Measurements from ENCODE around the gene XRCC5.

Gene XRCC5

GRCh38 chr2:216235462-216235861, 126.3 kb downstream of the XRCC5 start (continued):
- TF ChIP-seq PRDM2 (tag by site-specific recombination; IDR thresholded peaks at IDR 0.05; ENCODE audit: borderline replicate concordance) (no peak), ZFHX2 (tag by site-specific recombination; conservative IDR thresholded peaks at IDR 0.05) (no peak), TRIM28 (IDR thresholded peaks at IDR 0.05; ENCODE audit: borderline replicate concordance, low read length) (no peak), ZNF529 (tag by site-specific recombination; IDR thresholded peaks at IDR 0.05; ENCODE audit: insufficient replicate concordance) (no peak)

GRCh38 chr2:216235896-216236295, 126.7 kb downstream of the XRCC5 start:
- CTCF ChIA-PET, result no interaction called here
- Histone ChIP-seq H3K36me3 (ENCODE audit: control insufficient read depth in 2 of 2, insufficient read depth in 1 of 2, low read length in 2 of 2) (no peaks in the 10 kb centered on the region), H3K4me3 (ENCODE audit: low read depth, low read length) (no peak overlapping the region), H3K9me3 (ENCODE audit: control insufficient read depth, insufficient read depth, low read depth, low read length) (no peaks in the 10 kb centered on the region), H3K4me1 (ENCODE audit: control insufficient read depth, insufficient read depth, low read length) (no peaks in the 10 kb centered on the region), H3K27ac (ENCODE audit: extremely low read depth, low read depth, low read length) (no peak overlapping the region)
- TF ChIP-seq ZNF768 (tag by site-specific recombination; IDR thresholded peaks at IDR 0.05), result no peak
- POLR2A ChIA-PET, result no interaction called here

DNA sequence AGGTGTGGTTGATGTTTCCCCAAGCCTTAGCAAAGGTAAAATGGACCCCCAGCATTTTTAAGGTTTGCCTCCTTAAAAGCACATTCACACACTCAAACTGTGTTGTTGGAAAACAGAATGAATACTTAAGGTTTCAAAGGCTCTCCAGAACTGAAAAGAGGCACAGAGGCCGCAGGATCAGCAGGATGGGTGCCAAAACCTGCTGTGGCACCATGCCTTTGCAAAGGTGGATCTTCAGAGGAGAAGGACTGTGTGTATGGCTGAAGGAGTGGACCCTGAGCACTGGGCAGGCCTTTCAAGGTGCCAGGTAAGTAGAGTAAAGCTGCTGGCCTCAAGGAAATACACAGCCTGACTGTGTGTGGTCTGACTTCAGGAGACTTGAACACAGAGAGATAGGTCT, 127.3 kb downstream of the XRCC5 start:
- ChIA-PET POLR2A (no interaction called here), CTCF (no interaction called here)
- Histone ChIP-seq H3K36me3 (ENCODE audit: control insufficient read depth in 2 of 2, insufficient read depth in 1 of 2, low read length in 2 of 2) (no peaks in the 10 kb centered on the region), H3K27ac (ENCODE audit: extremely low read depth, low read depth, low read length) (no peak overlapping the region), H3K4me3 (ENCODE audit: low read depth, low read length) (no peak overlapping the region), H3K4me1 (ENCODE audit: control insufficient read depth, insufficient read depth, low read length) (no peaks in the 10 kb centered on the region), H3K9me3 (ENCODE audit: control insufficient read depth, insufficient read depth, low read depth, low read length) (no peaks in the 10 kb centered on the region)
- no peak for TF ChIP-seq ZNF558 (tag by site-specific recombination; IDR thresholded peaks at IDR 0.05)
- no peak for TF ChIP-seq ZNF629 (tag by site-specific recombination; IDR thresholded peaks at IDR 0.05)
- no peak for TF ChIP-seq ZBTB26 (tag by site-specific recombination; optimal IDR thresholded peaks at IDR 0.05)
- no peak for TF ChIP-seq ZXDB (tag by site-specific recombination; IDR thresholded peaks at IDR 0.05)
- TF ChIP-seq ZNF133 (tag by site-specific recombination; IDR thresholded peaks at IDR 0.05), result no peak
- TF ChIP-seq OSR2 (tag by site-specific recombination; IDR thresholded peaks at IDR 0.05), result no peak
- TF ChIP-seq KLF9 (tag by site-specific recombination; IDR thresholded peaks at IDR 0.05; ENCODE audit: low read depth), result no peak
- TF ChIP-seq ZNF624 (tag by site-specific recombination; IDR thresholded peaks at IDR 0.05), result no peak
- TF ChIP-seq ZNF341 (tag by site-specific recombination; IDR thresholded peaks at IDR 0.05; ENCODE audit: low read depth), result no peak
- no peak for TF ChIP-seq PBX3 (CRISPR knock-in tag; IDR thresholded peaks at IDR 0.05)
- TF ChIP-seq ZNF645 (tag by site-specific recombination; IDR thresholded peaks at IDR 0.05), result no peak
- no peak for TF ChIP-seq ZNF600 (tag by site-specific recombination; IDR thresholded peaks at IDR 0.05)
- TF ChIP-seq, protein P1, sequence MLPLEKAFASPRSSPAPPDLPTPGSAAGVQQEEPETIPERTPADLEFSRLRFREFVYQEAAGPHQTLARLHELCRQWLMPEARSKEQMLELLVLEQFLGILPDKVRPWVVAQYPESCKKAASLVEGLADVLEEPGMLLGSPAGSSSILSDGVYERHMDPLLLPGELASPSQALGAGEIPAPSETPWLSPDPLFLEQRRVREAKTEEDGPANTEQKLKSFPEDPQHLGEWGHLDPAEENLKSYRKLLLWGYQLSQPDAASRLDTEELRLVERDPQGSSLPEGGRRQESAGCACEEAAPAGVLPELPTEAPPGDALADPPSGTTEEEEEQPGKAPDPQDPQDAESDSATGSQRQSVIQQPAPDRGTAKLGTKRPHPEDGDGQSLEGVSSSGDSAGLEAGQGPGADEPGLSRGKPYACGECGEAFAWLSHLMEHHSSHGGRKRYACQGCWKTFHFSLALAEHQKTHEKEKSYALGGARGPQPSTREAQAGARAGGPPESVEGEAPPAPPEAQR (tag by site-specific recombination; IDR thresholded peaks at IDR 0.05), result no peak
- TF ChIP-seq ZBTB21 (tag by site-specific recombination; IDR thresholded peaks at IDR 0.05), result no peak
- TF ChIP-seq ZBTB48 (tag by site-specific recombination; IDR thresholded peaks at IDR 0.05), result no peak
- TF ChIP-seq, protein P2, sequence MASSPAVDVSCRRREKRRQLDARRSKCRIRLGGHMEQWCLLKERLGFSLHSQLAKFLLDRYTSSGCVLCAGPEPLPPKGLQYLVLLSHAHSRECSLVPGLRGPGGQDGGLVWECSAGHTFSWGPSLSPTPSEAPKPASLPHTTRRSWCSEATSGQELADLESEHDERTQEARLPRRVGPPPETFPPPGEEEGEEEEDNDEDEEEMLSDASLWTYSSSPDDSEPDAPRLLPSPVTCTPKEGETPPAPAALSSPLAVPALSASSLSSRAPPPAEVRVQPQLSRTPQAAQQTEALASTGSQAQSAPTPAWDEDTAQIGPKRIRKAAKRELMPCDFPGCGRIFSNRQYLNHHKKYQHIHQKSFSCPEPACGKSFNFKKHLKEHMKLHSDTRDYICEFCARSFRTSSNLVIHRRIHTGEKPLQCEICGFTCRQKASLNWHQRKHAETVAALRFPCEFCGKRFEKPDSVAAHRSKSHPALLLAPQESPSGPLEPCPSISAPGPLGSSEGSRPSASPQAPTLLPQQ (tag by site-specific recombination; IDR thresholded peaks at IDR 0.05), result no peak
- no peak for TF ChIP-seq ZNF366 (tag by site-specific recombination; conservative IDR thresholded peaks at IDR 0.05)

Data from HEK293 (cell line).